ENCODE data around the gene TMEM88. TPM values are rescaled to one million over a fixed set of nuclear protein-coding genes. Genes with fewer than 3 reads are reported as not detected.

Gene TMEM88
- 10.1 and 26.7 TPM in 2 replicates for total RNA-seq

DNA sequence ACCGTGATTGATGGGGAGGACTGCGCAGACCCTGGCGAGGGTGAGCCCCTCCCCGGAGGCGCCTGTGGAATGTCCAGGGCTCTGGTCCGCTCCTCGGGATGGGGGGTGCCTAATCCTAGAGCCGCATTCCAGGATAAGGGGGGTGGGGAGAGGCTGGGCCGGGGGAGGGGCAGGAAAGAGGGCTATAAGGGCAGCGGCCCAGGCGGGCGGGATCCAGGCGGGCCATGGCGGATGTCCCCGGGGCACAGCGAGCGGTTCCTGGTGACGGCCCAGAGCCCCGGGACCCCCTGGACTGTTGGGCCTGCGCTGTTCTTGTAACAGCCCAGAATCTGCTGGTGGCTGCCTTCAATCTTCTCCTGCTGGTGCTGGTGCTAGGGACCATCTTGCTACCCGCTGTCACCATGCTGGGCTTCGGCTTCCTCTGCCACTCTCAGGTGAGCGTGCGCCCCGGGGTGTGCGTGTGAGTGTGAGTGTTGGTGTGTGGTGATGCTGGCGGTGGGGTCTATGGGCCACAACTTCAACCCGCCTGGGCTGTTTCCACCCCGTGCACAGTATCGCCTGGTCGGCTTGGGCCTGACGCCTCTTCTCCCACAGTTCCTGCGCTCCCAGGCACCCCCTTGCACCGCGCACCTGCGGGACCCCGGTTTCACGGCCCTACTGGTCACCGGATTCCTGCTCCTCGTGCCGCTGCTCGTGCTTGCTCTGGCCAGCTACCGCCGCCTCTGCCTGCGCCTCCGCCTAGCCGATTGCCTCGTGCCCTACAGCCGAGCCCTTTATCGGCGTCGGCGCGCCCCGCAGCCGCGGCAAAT is at the start of gene TMEM88:
Gene TMEM88 (plus strand): TSS at position 216 of the 809 bp plus-strand sequence. CDS start 9 bp downstream, at position 225.

GRCh38 chr17:7833795-7834541 is 20.9 kb upstream of the TMEM88 start, which contains the start of gene KDM6B:
Gene KDM6B, plus strand, starts transcription at chr17:7834217. Its CDS starts 11,338 bp downstream, at chr17:7845555.

GRCh38 chr17:7856811-7857712 is 2.2 kb downstream of the TMEM88 start, which contains the start of gene NAA38:
Gene NAA38, minus strand, starts transcription at chr17:7857559. Its CDS starts 96 bp downstream, at chr17:7857463.

GRCh38 chr17:7857713-7858521 is 3.1 kb downstream of the TMEM88 start, which contains the start of gene CYB5D1:
Gene CYB5D1, plus strand, starts transcription at chr17:7858003. Its CDS starts 132 bp downstream, at chr17:7858135.

GRCh38 chr17:7888184-7888920 is 33.5 kb downstream of the TMEM88 start, which contains the start of gene CHD3:
Gene CHD3, plus strand, starts transcription at chr17:7888789. Its CDS starts 212 bp downstream, at chr17:7889001.

Other genes with a start within 250 kb of the TMEM88 start
- 30.0 and 33.2 TPM in 2 replicates for gene FXR2, start 240.2 kb upstream of the TMEM88 start, total RNA-seq
- gene SAT2, start 227.2 kb upstream of the TMEM88 start, total RNA-seq: 37.1 and 38.2 TPM in 2 replicates
- gene SHBG, start 224.9 kb upstream of the TMEM88 start, total RNA-seq: 0.11 and 0.26 TPM in 2 replicates
- gene ATP1B2, start 204.1 kb upstream of the TMEM88 start, total RNA-seq: not detected in 2 replicates
- gene TP53, start 167.6 kb upstream of the TMEM88 start, total RNA-seq: 26.0 and 36.7 TPM in 2 replicates
- 4.6 and 4.7 TPM in 2 replicates for gene WRAP53, start 166.6 kb upstream of the TMEM88 start, total RNA-seq
- gene EFNB3, start 149.9 kb upstream of the TMEM88 start, total RNA-seq: 0.33 and 0.52 TPM in 2 replicates
- gene DNAH2, start 137.3 kb upstream of the TMEM88 start, total RNA-seq: under 0.01 and 0.43 TPM in 2 replicates
- gene KDM6B, start 20.8 kb upstream of the TMEM88 start, total RNA-seq: 1.8 and 3.0 TPM in 2 replicates
- gene NAA38, start 2.5 kb downstream of the TMEM88 start, total RNA-seq: 101 and 160 TPM in 2 replicates
- 6.7 and 7.2 TPM in 2 replicates for gene CYB5D1, start 2.9 kb downstream of the TMEM88 start, total RNA-seq
- 60.7 and 71.3 TPM in 2 replicates for gene CHD3, start 33.7 kb downstream of the TMEM88 start, total RNA-seq
- gene RNF227, start 61.2 kb downstream of the TMEM88 start, total RNA-seq: 0.43 and 3.0 TPM in 2 replicates
- 0.11 and 0.17 TPM in 2 replicates for gene KCNAB3, start 74.8 kb downstream of the TMEM88 start, total RNA-seq
- gene TRAPPC1, start 76.9 kb downstream of the TMEM88 start, total RNA-seq: 49.1 and 54.8 TPM in 2 replicates
- 10.0 and 11.8 TPM in 2 replicates for gene CNTROB, start 77.1 kb downstream of the TMEM88 start, total RNA-seq
- gene GUCY2D, start 147.5 kb downstream of the TMEM88 start, total RNA-seq: not detected in 2 replicates
- gene ALOX15B, start 184.0 kb downstream of the TMEM88 start, total RNA-seq: not detected in 2 replicates
- not detected in 2 replicates for gene ALOX12B, start 232.7 kb downstream of the TMEM88 start, total RNA-seq